ENCODE data around the gene LDLRAD1.

The LDLRAD1 gene

DNA sequence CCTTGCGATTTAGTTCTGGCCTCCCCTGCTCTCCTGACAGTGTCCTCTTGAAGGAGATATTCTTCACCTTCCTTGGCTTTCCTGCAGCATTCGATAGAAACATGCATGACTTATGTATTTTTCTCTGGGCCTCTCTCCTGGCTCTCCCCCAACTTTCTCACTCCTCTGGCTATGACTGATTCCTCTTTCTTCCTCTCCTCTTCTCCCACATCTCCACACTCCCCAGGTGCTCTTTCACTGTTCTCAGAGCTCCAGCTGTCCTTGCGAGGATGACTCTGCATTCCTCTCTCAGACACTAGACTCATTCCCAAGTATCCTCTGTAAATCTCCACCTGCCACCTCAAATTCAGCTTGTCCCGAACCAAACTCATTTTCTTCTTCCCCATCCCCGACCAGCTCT is 53.9 kb downstream of the LDLRAD1 start:
- TF ChIP-seq CTCF (IDR thresholded peaks at IDR 0.05; ENCODE audit: extremely low read depth, insufficient read depth, missing control alignments), result no peak
- in situ Hi-C loops (cut with MboI; ENCODE audit: low pct_unique_long_range_greater_than_20kb, low sequenced_read_pairs, unreplicated experiment), result loop anchor here (10.0 kb wide), 1 partner anchor 109 kb away; no protein-coding TSS in a partner anchor
- DNase-seq (ENCODE audit: low spot score), result no peak

DNA sequence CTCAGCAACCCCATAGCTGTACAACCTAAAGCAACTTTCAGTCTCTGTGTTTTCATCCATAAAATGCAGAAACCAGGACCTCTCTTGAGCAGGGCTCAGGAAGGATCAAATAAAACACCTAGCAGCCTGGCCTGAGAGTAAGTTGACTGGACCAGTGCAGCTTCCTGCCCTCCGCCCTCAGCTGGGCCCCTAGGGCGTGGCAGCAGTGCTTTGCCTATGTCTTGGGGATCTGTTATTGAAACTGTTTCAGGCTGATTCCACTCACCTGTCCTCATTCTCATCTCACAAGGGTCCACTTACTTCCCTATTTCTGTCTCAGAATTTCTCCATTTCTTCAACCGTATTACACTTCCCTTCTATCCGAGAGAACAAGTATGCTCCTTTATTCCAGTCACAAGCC is 54.5 kb downstream of the LDLRAD1 start:
- no peak for DNase-seq (ENCODE audit: low spot score)
- in situ Hi-C loops (cut with MboI; ENCODE audit: low pct_unique_long_range_greater_than_20kb, low sequenced_read_pairs, unreplicated experiment), result loop anchor here (10.0 kb wide), 1 partner anchor 109 kb away; no protein-coding TSS in a partner anchor
- no peak for TF ChIP-seq CTCF (IDR thresholded peaks at IDR 0.05; ENCODE audit: extremely low read depth, insufficient read depth, missing control alignments)

GRCh38 chr1:53962395-53962794 is 55.6 kb downstream of the LDLRAD1 start:
- in situ Hi-C loops (cut with MboI; ENCODE audit: low pct_unique_long_range_greater_than_20kb, low sequenced_read_pairs, unreplicated experiment), result loop anchor here (10.0 kb wide), 1 partner anchor 108 kb away; no protein-coding TSS in a partner anchor
- no peak for TF ChIP-seq CTCF (IDR thresholded peaks at IDR 0.05; ENCODE audit: extremely low read depth, insufficient read depth, missing control alignments)
- DNase-seq (ENCODE audit: low spot score), result no peak

DNA sequence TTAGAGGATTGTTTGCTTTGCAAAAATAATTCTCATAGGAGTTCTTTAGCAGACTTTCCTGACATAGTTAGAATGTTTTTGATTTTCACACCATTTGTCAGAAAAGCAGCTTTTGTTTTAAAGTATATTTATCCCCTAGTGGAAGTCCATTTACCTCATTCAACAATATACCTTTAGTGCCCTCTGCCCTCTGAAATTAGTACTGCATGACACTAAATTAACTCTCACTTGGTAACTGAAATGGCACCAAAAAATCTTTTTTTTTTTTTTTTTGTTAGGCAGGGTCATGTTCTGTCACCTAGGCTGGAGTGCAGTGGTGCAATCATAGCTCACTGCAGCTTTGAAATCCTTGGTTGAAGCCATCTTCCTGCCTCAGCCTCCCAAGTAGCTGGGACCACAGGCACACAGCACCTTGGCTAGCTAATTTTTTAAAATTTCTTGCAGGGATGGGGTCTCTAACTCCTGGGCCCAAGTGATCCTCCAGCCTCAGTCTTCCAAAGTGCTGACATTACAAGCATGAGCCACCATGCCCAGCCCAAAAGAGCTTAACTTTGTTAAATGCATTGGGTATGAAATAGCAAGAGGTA is 58.2 kb downstream of the LDLRAD1 start:
- in situ Hi-C loops (cut with MboI; ENCODE audit: low pct_unique_long_range_greater_than_20kb, low sequenced_read_pairs, unreplicated experiment), result loop anchor here (10.0 kb wide), 1 partner anchor 105 kb away; no protein-coding TSS in a partner anchor
- peak; percentile 48 for DNase-seq (ENCODE audit: low spot score)
- TF ChIP-seq CTCF (IDR thresholded peaks at IDR 0.05; ENCODE audit: extremely low read depth, insufficient read depth, missing control alignments), result peak; percentile 43

Data from GM13977 (cell line).